NCI-H2171 treated with DMSO at 0.1 percent for 48 hours (cell line): ENCODE results near the gene SPG7.

Experiments used
- DNase-seq: peaks from one replicate; lab custom pipeline; 2025; lab: John Stamatoyannopoulos, UW

The SPG7 gene

GRCh38 chr16:89600427-89600826 lies 92.2 kb downstream of the SPG7 start:
- no peak for DNase-seq

GRCh38 chr16:89600956-89601355 lies 92.8 kb downstream of the SPG7 start:
- DNase-seq, result no peak

GRCh38 chr16:89601906-89602272 lies 93.7 kb downstream of the SPG7 start:
- no peak for DNase-seq

GRCh38 chr16:89602273-89602951 lies 94.2 kb downstream of the SPG7 start:
- DNase-seq, result peak; percentile 73

GRCh38 chr16:89602952-89603590 lies 94.9 kb downstream of the SPG7 start:
- DNase-seq, result no peak

- no peak for DNase-seq
Measured at GRCh38 chr16:89604764-89605163, 96.6 kb downstream of the SPG7 start.

- no peak for DNase-seq
Measured at GRCh38 chr16:89605186-89605970, 97.2 kb downstream of the SPG7 start.

- DNase-seq, result no peak
Measured at GRCh38 chr16:89606006-89606405, 97.8 kb downstream of the SPG7 start.
